IMR-90 (cell line): Measurements from ENCODE around the gene TMEM176B. TPM values are rescaled to one million over a fixed set of nuclear protein-coding genes. Genes with fewer than 3 reads are reported as not detected.

Source experiments
- ATAC-seq: fragments of 200-7000 bp; cut with Tn5 transposase; 2 replicates; pipeline ENCODE4 v1.9.1; 2020; ENCODE audit warnings: low read depth, mild to moderate bottlenecking, moderate library complexity
- BruUV-seq: library from RNA; stranded (reverse); fragments of 400-500 nt; replicated peaks from 2 replicates; lab custom pipeline; 2021; lab: Mats Ljungman, UMichigan
- CTCF ChIA-PET: fragments of 300-600 bp; formaldehyde crosslinking; extraction: SDS; loops from one replicate; lab custom pipeline; 2021; ENCODE audit warnings: antibody characterized with exemption; lab: Yijun Ruan, JAX
- POLR2A ChIA-PET: fragments of 300-600 bp; sonication (Branson Sonifier 250); formaldehyde crosslinking; loops from one replicate; lab custom pipeline; 2022; ENCODE audit warnings: antibody characterized with exemption; ENCODE audit not compliant: unreplicated experiment; lab: Charles Lee
- DNase-seq: peaks from one replicate; pipeline ENCODE4 v3.0.0; 2013
- H2AFZ ChIP-seq: replicated peaks from 2 replicates; pipeline ENCODE3; 2013; ENCODE audit warnings: low read length, mild to moderate bottlenecking; ENCODE audit not compliant: poor library complexity
- H2AK5ac ChIP-seq: 2 replicates; pipeline ENCODE4 v1.6.1; 2013; ENCODE audit warnings: low read depth, low read length, inconsistent platforms
- H2AK9ac ChIP-seq: replicated peaks from 2 replicates; pipeline ENCODE3; 2013; ENCODE audit warnings: mild to moderate bottlenecking, low read depth, low read length, moderate library complexity; ENCODE audit not compliant: poor library complexity
- H2BK120ac ChIP-seq: 2 replicates; pipeline ENCODE4 v1.6.1; 2013; ENCODE audit warnings: low read depth, low read length, inconsistent platforms
- H2BK15ac ChIP-seq: 3 replicates; pipeline ENCODE4 v1.6.1; 2013; ENCODE audit warnings: low read depth, low read length, inconsistent platforms
- H2BK20ac ChIP-seq: 2 replicates; pipeline ENCODE4 v1.6.1; 2013; ENCODE audit warnings: low read depth, mild to moderate bottlenecking, inconsistent platforms, low read length, moderate library complexity
- H2BK5ac ChIP-seq: 2 replicates; pipeline ENCODE4 v1.6.1; 2013; ENCODE audit warnings: mild to moderate bottlenecking, low read depth, low read length, inconsistent platforms; ENCODE audit not compliant: poor library complexity, severe bottlenecking
- H3K14ac ChIP-seq: replicated peaks from 2 replicates; pipeline ENCODE4 v1.6.1; 2013; ENCODE audit warnings: low read depth, low read length, inconsistent platforms
- H3K18ac ChIP-seq: 2 replicates; pipeline ENCODE4 v1.6.1; 2013; ENCODE audit warnings: low read depth, low read length, control low read depth
- H3K23ac ChIP-seq: 2 replicates; pipeline ENCODE4 v1.6.1; 2013; ENCODE audit warnings: low read depth, low read length, inconsistent platforms
- H3K27ac ChIP-seq: 2 replicates; pipeline ENCODE4 v1.5.1; 2013; ENCODE audit warnings: mild to moderate bottlenecking, control low read depth, low read length; ENCODE audit not compliant: insufficient read depth
- H3K27me3 ChIP-seq: 2 replicates; pipeline ENCODE4 v1.6.1; 2013; ENCODE audit warnings: low read length; ENCODE audit not compliant: control insufficient read depth, insufficient read depth
- H3K36me3 ChIP-seq: 2 replicates; pipeline ENCODE4 v1.6.1; 2013; ENCODE audit warnings: low read length, mixed read lengths; ENCODE audit not compliant: control insufficient read depth, insufficient read depth
- H3K4ac ChIP-seq: 2 replicates; pipeline ENCODE4 v1.6.1; 2013; ENCODE audit warnings: low read depth, low read length, inconsistent platforms
- H3K4me1 ChIP-seq: 2 replicates; pipeline ENCODE4 v1.6.1; 2013; ENCODE audit warnings: low read length, mixed read lengths; ENCODE audit not compliant: control insufficient read depth, insufficient read depth
- H3K4me2 ChIP-seq: 2 replicates; pipeline ENCODE4 v1.6.1; 2013; ENCODE audit warnings: low read depth, mild to moderate bottlenecking, control low read depth, low read length, moderate library complexity
- H3K4me3 ChIP-seq: 2 replicates; pipeline ENCODE4 v1.5.1; 2013; ENCODE audit warnings: low read depth, mild to moderate bottlenecking, control low read depth, low read length, moderate library complexity; ENCODE audit not compliant: insufficient read depth
- H3K56ac ChIP-seq: 2 replicates; pipeline ENCODE4 v1.6.1; 2013; ENCODE audit warnings: low read length, inconsistent platforms; ENCODE audit not compliant: insufficient read depth; ENCODE audit errors: extremely low read depth
- H3K79me1 ChIP-seq, 2 experiments: 2 replicates each; pipeline ENCODE4 v1.6.1; 2013; ENCODE audit warnings: low read length in 2 of 2, inconsistent platforms in 1 of 2, low read depth in 1 of 2
- H3K9ac ChIP-seq: 2 replicates; pipeline ENCODE4 v1.6.1; 2013; ENCODE audit warnings: low read depth, low read length, control low read depth
- H3K9me1 ChIP-seq: 2 replicates; pipeline ENCODE4 v1.6.1; 2013; ENCODE audit warnings: low read length, inconsistent platforms; ENCODE audit not compliant: insufficient read depth
- H3K9me3 ChIP-seq: 2 replicates; pipeline ENCODE4 v1.6.1; 2013; ENCODE audit warnings: low read length; ENCODE audit not compliant: control insufficient read depth, insufficient read depth
- H4K20me1 ChIP-seq: 2 replicates; pipeline ENCODE4 v1.6.1; 2013; ENCODE audit warnings: low read length, inconsistent platforms; ENCODE audit not compliant: insufficient read depth
- H4K5ac ChIP-seq: 2 replicates; pipeline ENCODE4 v1.6.1; 2013; ENCODE audit warnings: mild to moderate bottlenecking, low read depth, low read length, control low read depth
- H4K8ac ChIP-seq, 2 experiments: 2 replicates each; pipeline ENCODE4 v1.6.1; 2013; ENCODE audit warnings: low read depth in 2 of 2, low read length in 2 of 2, control low read depth in 1 of 2, inconsistent platforms in 1 of 2
- H4K91ac ChIP-seq: 2 replicates; pipeline ENCODE4 v1.6.1; 2013; ENCODE audit warnings: low read depth, low read length, inconsistent platforms; ENCODE audit not compliant: insufficient read depth
- BHLHE40 ChIP-seq: fragments of 150-350 bp; IDR thresholded peaks from 2 replicates; pipeline ENCODE4 v1.6.1; 2016; ENCODE audit warnings: mild to moderate bottlenecking, low read depth, low read length
- CEBPB ChIP-seq: IDR thresholded peaks from 2 replicates; pipeline ENCODE4 v1.6.1; 2012; ENCODE audit warnings: low read depth, low read length, improper control_type of control experiment
- CHD1 ChIP-seq: IDR thresholded peaks from 2 replicates; pipeline ENCODE4 v1.6.1; 2012; ENCODE audit warnings: low read depth, low read length, improper control_type of control experiment
- CTCF ChIP-seq: conservative IDR thresholded peaks from 2 replicates; pipeline ENCODE4 v1.5.1; 2012; ENCODE audit warnings: mild to moderate bottlenecking, low read depth, low read length, improper control_type of control experiment
- ELK1 ChIP-seq: fragments of 150-350 bp; IDR thresholded peaks from 2 replicates; pipeline ENCODE4 v1.6.1; 2016; ENCODE audit warnings: low read depth, mild to moderate bottlenecking, low read length, moderate library complexity, borderline replicate concordance
- FOS ChIP-seq: fragments of 150-350 bp; IDR thresholded peaks from 2 replicates; pipeline ENCODE4 v1.6.1; 2016; ENCODE audit warnings: low read depth, low read length
- MAFK ChIP-seq: IDR thresholded peaks from 2 replicates; pipeline ENCODE4 v1.6.1; 2012; ENCODE audit warnings: low read depth, low read length, improper control_type of control experiment
- MAZ ChIP-seq: IDR thresholded peaks from 2 replicates; pipeline ENCODE4 v1.6.1; 2012; ENCODE audit warnings: low read depth, mild to moderate bottlenecking, low read length, improper control_type of control experiment, moderate library complexity, borderline replicate concordance
- MXI1 ChIP-seq: IDR thresholded peaks from 2 replicates; pipeline ENCODE4 v1.6.1; 2012; ENCODE audit warnings: low read depth, mild to moderate bottlenecking, low read length, moderate library complexity, borderline replicate concordance
- NFE2L2 ChIP-seq: fragments of 150-350 bp; IDR thresholded peaks from 2 replicates; pipeline ENCODE4 v1.6.1; 2016; ENCODE audit warnings: low read depth, mild to moderate bottlenecking, low read length
- POLR2A ChIP-seq: IDR thresholded peaks from 2 replicates; pipeline ENCODE4 v1.6.1; 2012; ENCODE audit warnings: mild to moderate bottlenecking, low read depth, low read length
- RAD21 ChIP-seq: IDR thresholded peaks from 2 replicates; pipeline ENCODE4 v1.6.1; 2012; ENCODE audit warnings: low read length, improper control_type of control experiment
- RCOR1 ChIP-seq: IDR thresholded peaks from 2 replicates; pipeline ENCODE4 v1.6.1; 2012; ENCODE audit warnings: mild to moderate bottlenecking, low read length, improper control_type of control experiment; ENCODE audit not compliant: insufficient replicate concordance
- RFX5 ChIP-seq: IDR thresholded peaks from 2 replicates; pipeline ENCODE4 v1.8.0; 2012; ENCODE audit warnings: low read depth, mild to moderate bottlenecking, low read length, moderate library complexity
- SMC3 ChIP-seq: fragments of 150-350 bp; IDR thresholded peaks from 2 replicates; pipeline ENCODE4 v1.6.1; 2016; ENCODE audit warnings: low read depth, mild to moderate bottlenecking, antibody characterized with exemption, low read length, moderate library complexity
- USF2 ChIP-seq: fragments of 150-350 bp; IDR thresholded peaks from 2 replicates; pipeline ENCODE4 v1.6.1; 2017; ENCODE audit warnings: mild to moderate bottlenecking, antibody characterized with exemption, low read length, low read depth
- WGBS, 2 experiments: methylation state at CpG; one replicate each; pipeline versions ENCODE4 v1.1.5 to v1.1.7; 2013; ENCODE audit warnings: missing lambda C conversion rate in 2 of 2; ENCODE audit not compliant: insufficient read length in 1 of 2; ENCODE audit errors: extremely low coverage in 2 of 2; 5-methylcytosine and 5-hydroxymethylcytosine counted together
- dilution Hi-C: fragments of 300-500 bp; cut with HindIII; formaldehyde crosslinking; loops from one replicate; pipeline ENCODE4 v1.14.3; 2018; ENCODE audit warnings: low sequenced_read_pairs; ENCODE audit not compliant: unreplicated experiment
- in situ Hi-C: fragments of 300-500 bp; cut with MboI; formaldehyde crosslinking; loops from 3 replicates; pipeline ENCODE4 v1.14.3; 2019; ENCODE audit warnings: low sequenced_read_pairs, inconsistent platforms, mixed read lengths
- intact Hi-C: fragments of 100-400 bp; cut with micrococcal nuclease; formaldehyde crosslinking; loops from 2 replicates; pipeline ENCODE4 v1.10.0; 2022
- polyA plus RNA-seq, 3 experiments: library from polyadenylated mRNA; depleted of rRNA; stranded (reverse); fragments of >200 nt; gene quantifications; 2 replicates each; pipeline ENCODE4 v1.2.3, GENCODE V29; 2012; ENCODE audit warnings: low replicate concordance in 1 of 3
- total RNA-seq: library from RNA; depleted of rRNA; stranded (reverse); fragments of >200 nt; gene quantifications from 2 replicates; pipeline ENCODE4 v1.2.3, GENCODE V29; 2012

Gene TMEM176B
- total and polyA plus RNA-seq, 2 of the 4 experiments (the other 2 are of a cell fraction), result not detected

- Histone ChIP-seq H4K20me1 (no peaks in the 10 kb centered on the region), H4K8ac (no peak overlapping the region), H3K4me1 (no peaks in the 10 kb centered on the region), H3K23ac (no peak overlapping the region), H4K5ac (no peak overlapping the region), H3K27ac (no peak overlapping the region), H2BK20ac (no peak overlapping the region), H2AFZ (no peak overlapping the region), H3K27me3 (no peaks in the 10 kb centered on the region; the same call in 1 of the 2 replicates), H3K4me3 (no peak overlapping the region), H2AK9ac (no peak overlapping the region), H3K9me1 (no peaks in the 10 kb centered on the region), H2BK15ac (no peak overlapping the region), H2BK120ac (no peak overlapping the region), H3K79me1 (no peaks in the 10 kb centered on the region), H2BK5ac (no peak overlapping the region), H3K4ac (no peak overlapping the region), H3K18ac (no peak overlapping the region), H3K36me3 (no peaks in the 10 kb centered on the region), H4K91ac (no peak overlapping the region), H3K14ac (no peak overlapping the region), H3K9ac (no peak overlapping the region), H3K56ac (no peak overlapping the region), H2AK5ac (no peak overlapping the region), H3K4me2 (no peak overlapping the region), H3K9me3 (no peaks in the 10 kb centered on the region)
- ATAC-seq (no peak), DNase-seq (no peak)
- in situ Hi-C loops (no loop called here), dilution Hi-C loops (no loop called here), intact Hi-C loops (no loop called here)
- TF ChIP-seq CTCF (no peak), MAFK (no peak), NFE2L2 (no peak), SMC3 (no peak), FOS (no peak), RAD21 (no peak), ELK1 (no peak), RCOR1 (no peak), MXI1 (no peak), RFX5 (no peak), USF2 (no peak), POLR2A (no peak), BHLHE40 (no peak), CHD1 (no peak), MAZ (no peak), CEBPB (no peak)
- WGBS, 2 experiments, result no CpG with 5 or more reads among the region's 1 CpG
- ChIA-PET POLR2A (no interaction called here), CTCF (no interaction called here)
- no TSS peak for BruUV-seq
Observed at GRCh38 chr7:150830937-150831336, 30.8 kb upstream of the TMEM176B start.
